Measurements from ENCODE around the gene LRCOL1.

The LRCOL1 gene

GRCh38 chr12:132642846-132643835 is 32.8 kb upstream of the LRCOL1 start:
- Histone ChIP-seq H3K4me3 (ENCODE audit: low read length) (no peak overlapping the region), H3K36me3 (ENCODE audit: insufficient read depth, low read length) (peaks cover 72% of the 10 kb centered on the region), H2AFZ (ENCODE audit: low read depth, low read length) (no peak overlapping the region), H3K9me3 (ENCODE audit: low read length) (no peaks in the 10 kb centered on the region), H3K4me1 (ENCODE audit: insufficient read depth, low read length) (no peaks in the 10 kb centered on the region), H3K27me3 (ENCODE audit: insufficient read depth, low read length) (no peaks in the 10 kb centered on the region)

- H3K36me3 ChIP-seq (ENCODE audit: insufficient read depth, low read length), result peaks cover 73% of the 10 kb centered on the region
These were observed 31.6 kb upstream of the LRCOL1 start for GRCh38 chr12:132641811-132642650.

GRCh38 chr12:132640936-132641335 is 30.6 kb upstream of the LRCOL1 start:
- H3K27me3 ChIP-seq (ENCODE audit: insufficient read depth, low read length), result no peaks in the 10 kb centered on the region
- peaks cover 73% of the 10 kb centered on the region for H3K36me3 ChIP-seq (ENCODE audit: insufficient read depth, low read length)
- H3K4me3 ChIP-seq (ENCODE audit: low read length), result no peak overlapping the region
- no peaks in the 10 kb centered on the region for H3K4me1 ChIP-seq (ENCODE audit: insufficient read depth, low read length)
- H2AFZ ChIP-seq (ENCODE audit: low read depth, low read length), result no peak overlapping the region
- no peaks in the 10 kb centered on the region for H3K9me3 ChIP-seq (ENCODE audit: low read length)

More at GRCh38 chr12:132641811-132642650, 31.6 kb upstream of the LRCOL1 start:
- H3K27me3 ChIP-seq (ENCODE audit: insufficient read depth, low read length), result no peaks in the 10 kb centered on the region
- no peaks in the 10 kb centered on the region for H3K9me3 ChIP-seq (ENCODE audit: low read length)
- no peak overlapping the region for H3K4me3 ChIP-seq (ENCODE audit: low read length)
- H2AFZ ChIP-seq (ENCODE audit: low read depth, low read length), result no peak overlapping the region
- no peaks in the 10 kb centered on the region for H3K4me1 ChIP-seq (ENCODE audit: insufficient read depth, low read length)

- Histone ChIP-seq H3K36me3 (ENCODE audit: insufficient read depth, low read length) (peaks cover 76% of the 10 kb centered on the region), H3K4me3 (ENCODE audit: low read length) (no peak overlapping the region), H3K27me3 (ENCODE audit: insufficient read depth, low read length) (no peaks in the 10 kb centered on the region), H3K9me3 (ENCODE audit: low read length) (no peaks in the 10 kb centered on the region), H3K4me1 (ENCODE audit: insufficient read depth, low read length) (peaks cover under 1% of the 10 kb centered on the region), H2AFZ (ENCODE audit: low read depth, low read length) (no peak overlapping the region)
These were observed 29.7 kb upstream of the LRCOL1 start for GRCh38 chr12:132639956-132640520.

GRCh38 chr12:132638541-132639408 is 28.4 kb upstream of the LRCOL1 start:
- Histone ChIP-seq H3K4me1 (ENCODE audit: insufficient read depth, low read length) (peaks cover 13% of the 10 kb centered on the region), H3K9me3 (ENCODE audit: low read length) (no peaks in the 10 kb centered on the region), H3K4me3 (ENCODE audit: low read length) (no peak overlapping the region), H2AFZ (ENCODE audit: low read depth, low read length) (no peak overlapping the region), H3K27me3 (ENCODE audit: insufficient read depth, low read length) (no peaks in the 10 kb centered on the region), H3K36me3 (ENCODE audit: insufficient read depth, low read length) (peaks cover 83% of the 10 kb centered on the region)

GRCh38 chr12:132637811-132638210 is 27.4 kb upstream of the LRCOL1 start:
- H3K36me3 ChIP-seq (ENCODE audit: insufficient read depth, low read length), result peaks cover 81% of the 10 kb centered on the region
- peaks cover 18% of the 10 kb centered on the region for H3K4me1 ChIP-seq (ENCODE audit: insufficient read depth, low read length)
- no peaks in the 10 kb centered on the region for H3K9me3 ChIP-seq (ENCODE audit: low read length)
- H3K27me3 ChIP-seq (ENCODE audit: insufficient read depth, low read length), result no peaks in the 10 kb centered on the region
- H3K4me3 ChIP-seq (ENCODE audit: low read length), result no peak overlapping the region
- H2AFZ ChIP-seq (ENCODE audit: low read depth, low read length), result no peak overlapping the region

GRCh38 chr12:132635076-132635955 is 24.9 kb upstream of the LRCOL1 start:
- Histone ChIP-seq H3K4me3 (ENCODE audit: low read length) (no peak overlapping the region), H3K9me3 (ENCODE audit: low read length) (no peaks in the 10 kb centered on the region), H3K4me1 (ENCODE audit: insufficient read depth, low read length) (peaks cover 18% of the 10 kb centered on the region), H3K27me3 (ENCODE audit: insufficient read depth, low read length) (no peaks in the 10 kb centered on the region), H3K36me3 (ENCODE audit: insufficient read depth, low read length) (peaks cover 81% of the 10 kb centered on the region), H2AFZ (ENCODE audit: low read depth, low read length) (no peak overlapping the region)

GRCh38 chr12:132634411-132634990 is 24.1 kb upstream of the LRCOL1 start:
- no peak overlapping the region for H2AFZ ChIP-seq (ENCODE audit: low read depth, low read length)
- H3K27me3 ChIP-seq (ENCODE audit: insufficient read depth, low read length), result no peaks in the 10 kb centered on the region
- H3K4me3 ChIP-seq (ENCODE audit: low read length), result no peak overlapping the region
- peaks cover 87% of the 10 kb centered on the region for H3K36me3 ChIP-seq (ENCODE audit: insufficient read depth, low read length)
- no peaks in the 10 kb centered on the region for H3K9me3 ChIP-seq (ENCODE audit: low read length)
- peaks cover 18% of the 10 kb centered on the region for H3K4me1 ChIP-seq (ENCODE audit: insufficient read depth, low read length)

GRCh38 chr12:132633901-132634300 is 23.5 kb upstream of the LRCOL1 start:
- no peaks in the 10 kb centered on the region for H3K27me3 ChIP-seq (ENCODE audit: insufficient read depth, low read length)
- no peak overlapping the region for H3K4me3 ChIP-seq (ENCODE audit: low read length)
- peaks cover 18% of the 10 kb centered on the region for H3K4me1 ChIP-seq (ENCODE audit: insufficient read depth, low read length)
- no peaks in the 10 kb centered on the region for H3K9me3 ChIP-seq (ENCODE audit: low read length)
- peaks cover 87% of the 10 kb centered on the region for H3K36me3 ChIP-seq (ENCODE audit: insufficient read depth, low read length)
- no peak overlapping the region for H2AFZ ChIP-seq (ENCODE audit: low read depth, low read length)

- no peaks in the 10 kb centered on the region for H3K9me3 ChIP-seq (ENCODE audit: low read length)
- H3K4me3 ChIP-seq (ENCODE audit: low read length), result no peak overlapping the region
- peaks cover 88% of the 10 kb centered on the region for H3K36me3 ChIP-seq (ENCODE audit: insufficient read depth, low read length)
- peaks cover 18% of the 10 kb centered on the region for H3K4me1 ChIP-seq (ENCODE audit: insufficient read depth, low read length)
- H2AFZ ChIP-seq (ENCODE audit: low read depth, low read length), result no peak overlapping the region
- no peaks in the 10 kb centered on the region for H3K27me3 ChIP-seq (ENCODE audit: insufficient read depth, low read length)
These were observed 23.0 kb upstream of the LRCOL1 start for GRCh38 chr12:132633398-132633797.

GRCh38 chr12:132632521-132633228 is 22.3 kb upstream of the LRCOL1 start:
- no peaks in the 10 kb centered on the region for H3K27me3 ChIP-seq (ENCODE audit: insufficient read depth, low read length)
- H2AFZ ChIP-seq (ENCODE audit: low read depth, low read length), result no peak overlapping the region
- peaks cover 85% of the 10 kb centered on the region for H3K36me3 ChIP-seq (ENCODE audit: insufficient read depth, low read length)
- H3K4me3 ChIP-seq (ENCODE audit: low read length), result no peak overlapping the region
- peaks cover 18% of the 10 kb centered on the region for H3K4me1 ChIP-seq (ENCODE audit: insufficient read depth, low read length)
- H3K9me3 ChIP-seq (ENCODE audit: low read length), result no peaks in the 10 kb centered on the region

All from neuron (in vitro differentiated cells).